ENCODE results near the gene TERT.
"Not testable (repeated sequence)": the region's sequence is repeated elsewhere in the genome, so short reads cannot be mapped to it uniquely, and the experiment has no call there.

The TERT gene

DNA sequence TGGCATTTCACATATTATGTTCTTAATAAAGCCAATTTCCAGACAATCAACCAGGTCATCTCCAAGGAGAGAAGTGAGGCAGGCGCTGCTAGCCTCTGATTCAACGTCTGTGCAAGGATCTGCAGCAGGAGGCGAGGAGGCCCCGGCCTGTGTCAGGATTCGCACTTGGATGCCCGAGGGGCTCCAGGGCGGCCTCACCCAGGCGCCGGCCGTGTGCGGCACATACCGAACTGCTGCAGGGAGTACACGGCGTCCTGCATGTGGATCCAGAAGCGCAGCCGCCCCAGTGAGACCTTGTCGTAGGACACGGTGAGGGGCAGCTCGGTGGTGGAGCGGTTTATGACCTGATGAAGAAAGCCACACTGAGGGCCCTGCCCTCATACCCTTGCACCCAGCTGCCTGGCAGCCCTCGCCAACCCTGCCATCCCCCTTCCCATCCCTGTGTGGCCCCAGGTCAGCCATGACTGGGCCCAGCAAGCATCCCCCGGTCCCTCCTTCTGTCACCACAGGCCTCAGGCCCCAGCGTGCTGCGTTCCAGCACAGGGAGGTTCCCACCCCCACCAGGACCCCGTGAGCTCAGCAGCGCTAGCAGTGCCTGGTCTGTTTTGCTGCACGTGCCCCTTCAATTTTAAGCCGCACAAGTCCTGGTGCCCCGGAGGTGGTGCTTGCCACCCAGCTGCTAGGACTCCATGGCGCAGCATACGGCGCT lies 40.1 kb upstream of the TERT start:
- FAIRE-seq: no peak
- no peak for DNase-seq (ENCODE audit: insufficient read length, low spot score)
- TF ChIP-seq, protein P1, sequence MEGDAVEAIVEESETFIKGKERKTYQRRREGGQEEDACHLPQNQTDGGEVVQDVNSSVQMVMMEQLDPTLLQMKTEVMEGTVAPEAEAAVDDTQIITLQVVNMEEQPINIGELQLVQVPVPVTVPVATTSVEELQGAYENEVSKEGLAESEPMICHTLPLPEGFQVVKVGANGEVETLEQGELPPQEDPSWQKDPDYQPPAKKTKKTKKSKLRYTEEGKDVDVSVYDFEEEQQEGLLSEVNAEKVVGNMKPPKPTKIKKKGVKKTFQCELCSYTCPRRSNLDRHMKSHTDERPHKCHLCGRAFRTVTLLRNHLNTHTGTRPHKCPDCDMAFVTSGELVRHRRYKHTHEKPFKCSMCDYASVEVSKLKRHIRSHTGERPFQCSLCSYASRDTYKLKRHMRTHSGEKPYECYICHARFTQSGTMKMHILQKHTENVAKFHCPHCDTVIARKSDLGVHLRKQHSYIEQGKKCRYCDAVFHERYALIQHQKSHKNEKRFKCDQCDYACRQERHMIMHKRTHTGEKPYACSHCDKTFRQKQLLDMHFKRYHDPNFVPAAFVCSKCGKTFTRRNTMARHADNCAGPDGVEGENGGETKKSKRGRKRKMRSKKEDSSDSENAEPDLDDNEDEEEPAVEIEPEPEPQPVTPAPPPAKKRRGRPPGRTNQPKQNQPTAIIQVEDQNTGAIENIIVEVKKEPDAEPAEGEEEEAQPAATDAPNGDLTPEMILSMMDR (IDR thresholded peaks at IDR 0.05; ENCODE audit: insufficient read depth, missing control alignments): no peak

DNA sequence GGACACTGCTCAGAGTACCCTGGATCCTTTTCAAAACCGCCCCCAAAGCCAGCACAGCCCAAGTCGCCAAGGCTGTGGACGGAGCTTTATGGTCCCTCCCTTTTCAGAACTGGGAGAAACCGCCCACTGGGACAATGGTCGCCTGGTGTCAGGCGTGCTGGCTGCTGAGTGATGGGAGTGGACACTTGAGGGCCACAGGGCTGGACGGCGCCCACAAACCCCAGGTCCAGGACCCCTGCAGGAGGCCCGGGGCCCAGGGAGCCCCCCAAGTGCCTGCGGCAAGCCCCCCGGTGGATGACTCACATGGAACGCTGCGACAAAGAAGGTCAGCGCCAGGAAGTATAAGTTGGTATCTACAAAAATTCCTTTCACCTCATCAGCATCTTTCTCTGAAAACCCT lies 39.1 kb upstream of the TERT start:
- TF ChIP-seq, protein P1 (IDR thresholded peaks at IDR 0.05; ENCODE audit: insufficient read depth, missing control alignments): no peak
- no peak for DNase-seq (ENCODE audit: insufficient read length, low spot score)
- FAIRE-seq: no peak

DNA sequence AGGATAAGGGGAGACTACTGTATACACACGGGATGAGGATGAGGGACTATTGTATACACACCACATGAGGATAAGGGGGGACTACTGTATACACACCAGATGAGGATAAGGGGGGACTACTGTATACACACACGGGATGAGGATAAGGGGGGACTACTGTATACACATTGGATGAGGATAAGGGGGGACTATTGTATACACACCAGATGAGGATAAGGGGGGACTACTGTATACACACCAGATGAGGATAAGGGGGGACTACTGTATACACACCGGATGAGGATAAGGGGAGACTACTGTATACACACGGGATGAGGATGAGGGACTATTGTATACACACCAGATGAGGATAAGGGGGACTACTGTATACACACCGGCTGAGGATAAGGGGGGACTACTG lies 38.4 kb upstream of the TERT start:
- peak; percentile 80 for FAIRE-seq
- not testable (repeated sequence) for DNase-seq (ENCODE audit: insufficient read length, low spot score)

GRCh38 chr5:1332461-1333001 lies 37.7 kb upstream of the TERT start:
- TF ChIP-seq, protein P1 (IDR thresholded peaks at IDR 0.05; ENCODE audit: insufficient read depth, missing control alignments): no peak
- DNase-seq (ENCODE audit: insufficient read length, low spot score): no peak
- no peak for FAIRE-seq

DNA sequence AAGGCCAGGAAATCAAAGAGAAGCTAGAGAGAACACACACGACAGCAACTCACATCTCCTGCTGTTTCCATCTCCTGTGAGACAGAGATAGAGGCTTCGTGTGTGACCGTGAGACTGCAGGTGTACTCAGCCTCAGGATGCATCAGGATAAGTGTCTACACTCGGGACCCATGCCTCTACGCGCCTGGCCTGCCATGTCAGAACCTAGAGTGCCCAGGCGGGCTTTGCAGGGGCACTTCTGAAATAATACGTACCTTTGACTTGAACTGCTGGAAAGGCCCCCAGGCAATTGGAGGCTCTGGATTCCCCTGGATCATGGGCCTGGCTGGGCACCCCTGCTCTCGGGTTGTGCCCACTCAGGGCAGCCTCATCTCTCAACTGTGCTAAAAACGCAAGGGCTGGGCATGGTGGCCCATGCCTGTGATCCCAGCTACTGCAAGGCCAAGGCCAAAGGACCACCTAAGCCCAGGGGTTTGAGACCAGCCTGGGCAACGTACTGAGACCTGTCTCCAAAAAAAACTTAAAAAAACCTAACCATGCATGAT lies 37.1 kb upstream of the TERT start:
- FAIRE-seq (no peak), DNase-seq (ENCODE audit: insufficient read length, low spot score) (no peak)
- TF ChIP-seq, protein P1 (IDR thresholded peaks at IDR 0.05; ENCODE audit: insufficient read depth, missing control alignments): no peak

DNA sequence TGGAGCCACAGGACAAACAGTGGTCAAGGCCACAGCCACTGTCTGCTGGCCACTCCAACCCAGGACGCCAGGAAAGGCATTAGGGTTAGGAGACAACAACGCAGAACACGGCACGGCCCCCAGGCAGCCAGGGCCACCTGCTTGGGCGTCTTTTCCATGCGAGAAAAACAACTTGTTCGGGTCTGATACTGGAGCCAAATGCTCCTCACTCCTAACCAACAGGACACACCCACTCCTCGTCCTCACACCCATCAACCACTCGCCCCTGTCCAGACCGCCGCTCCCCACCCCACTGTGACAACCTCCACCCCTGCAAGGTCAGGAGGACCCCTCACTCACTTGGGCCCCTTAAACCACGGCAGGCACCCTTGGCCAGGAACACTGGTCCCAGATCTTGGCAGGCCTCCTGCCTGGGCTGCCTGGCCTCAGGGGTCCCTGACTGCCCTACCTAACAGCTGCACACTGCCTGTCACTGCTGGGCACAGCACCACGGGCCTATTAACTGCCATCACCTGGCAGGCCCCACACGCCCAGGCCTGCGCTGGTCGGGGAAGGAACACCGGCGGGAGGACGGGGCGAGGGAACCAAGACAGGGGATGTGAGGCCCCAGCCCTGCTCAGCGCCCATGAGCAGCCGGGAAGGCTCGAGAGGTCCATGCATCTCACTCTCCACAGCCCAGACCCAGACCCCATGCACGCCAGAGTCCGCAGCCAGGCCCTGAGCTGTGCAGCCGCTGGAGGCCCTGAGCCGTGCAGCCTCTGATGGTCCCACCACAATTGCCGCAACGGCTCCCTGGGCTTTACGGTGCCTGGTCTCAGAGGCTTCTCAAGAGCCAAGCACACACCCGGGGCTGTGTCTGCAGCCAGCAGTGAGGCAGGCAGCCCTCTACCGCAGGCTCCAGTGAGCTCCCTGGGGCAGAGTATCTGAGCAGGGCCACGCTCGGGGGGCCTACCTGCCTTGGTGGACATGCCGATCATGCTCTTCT lies 36.3 kb upstream of the TERT start:
- no peak for FAIRE-seq
- no peak for DNase-seq (ENCODE audit: insufficient read length, low spot score)
- TF ChIP-seq, protein P1 (IDR thresholded peaks at IDR 0.05; ENCODE audit: insufficient read depth, missing control alignments): no peak

DNA sequence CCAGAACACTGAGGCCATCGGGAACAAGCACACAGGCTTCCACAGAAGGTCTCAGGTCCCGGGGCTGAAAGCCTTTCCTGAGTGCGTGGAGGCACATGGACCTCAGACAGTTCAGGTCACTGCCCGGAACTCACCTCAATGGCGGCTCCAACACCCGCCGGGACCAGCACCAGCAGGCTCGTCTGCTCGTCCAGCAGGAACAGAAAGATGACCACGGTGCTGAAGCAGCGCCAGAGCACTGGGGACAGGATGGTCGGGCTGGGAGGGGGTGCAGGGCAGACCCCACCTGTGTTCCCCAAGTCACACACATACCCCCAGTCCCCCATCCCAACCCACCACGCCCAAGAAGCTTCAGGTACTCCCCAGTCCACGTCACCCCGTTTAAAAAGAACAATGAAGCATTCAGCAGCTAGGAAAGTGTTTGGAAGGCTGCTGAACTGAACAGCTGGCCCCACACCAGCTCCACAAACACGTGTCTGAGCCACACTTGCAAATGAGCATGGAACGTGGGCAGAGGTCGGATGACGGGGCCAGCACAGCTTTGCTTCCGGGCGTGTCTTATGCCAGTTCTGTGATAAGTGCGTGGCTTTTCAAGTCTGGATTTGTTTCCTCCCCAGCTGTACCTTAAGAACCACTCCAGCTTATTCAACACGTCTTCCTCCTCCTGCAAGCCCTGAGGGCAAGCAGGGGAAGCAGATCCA lies 35.4 kb upstream of the TERT start:
- FAIRE-seq (no peak), DNase-seq (ENCODE audit: insufficient read length, low spot score) (no peak)
- TF ChIP-seq, protein P1 (IDR thresholded peaks at IDR 0.05; ENCODE audit: insufficient read depth, missing control alignments): no peak
